ENCODE measurements around the gene FILIP1L.

DNA sequence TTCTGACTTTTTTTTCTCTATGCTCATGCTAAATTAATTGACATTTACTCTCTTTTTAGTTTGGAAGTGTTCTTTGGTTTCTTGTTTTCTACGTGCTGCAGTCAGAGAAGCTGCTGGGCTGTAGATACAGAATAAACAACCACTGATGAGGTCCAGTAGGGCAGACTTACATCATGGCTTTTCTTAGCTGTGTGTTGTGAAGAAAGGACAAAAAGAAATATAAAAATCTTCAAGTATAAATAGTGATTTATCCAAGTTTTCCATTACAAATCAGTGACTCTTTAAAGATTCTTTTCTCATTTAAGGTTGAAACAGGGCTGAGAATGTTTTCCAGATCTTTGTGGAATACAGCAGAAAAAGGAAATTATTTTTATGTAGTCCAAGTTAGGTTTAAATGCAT, 174.4 kb downstream of the FILIP1L start:
- TF ChIP-seq, protein P1, sequence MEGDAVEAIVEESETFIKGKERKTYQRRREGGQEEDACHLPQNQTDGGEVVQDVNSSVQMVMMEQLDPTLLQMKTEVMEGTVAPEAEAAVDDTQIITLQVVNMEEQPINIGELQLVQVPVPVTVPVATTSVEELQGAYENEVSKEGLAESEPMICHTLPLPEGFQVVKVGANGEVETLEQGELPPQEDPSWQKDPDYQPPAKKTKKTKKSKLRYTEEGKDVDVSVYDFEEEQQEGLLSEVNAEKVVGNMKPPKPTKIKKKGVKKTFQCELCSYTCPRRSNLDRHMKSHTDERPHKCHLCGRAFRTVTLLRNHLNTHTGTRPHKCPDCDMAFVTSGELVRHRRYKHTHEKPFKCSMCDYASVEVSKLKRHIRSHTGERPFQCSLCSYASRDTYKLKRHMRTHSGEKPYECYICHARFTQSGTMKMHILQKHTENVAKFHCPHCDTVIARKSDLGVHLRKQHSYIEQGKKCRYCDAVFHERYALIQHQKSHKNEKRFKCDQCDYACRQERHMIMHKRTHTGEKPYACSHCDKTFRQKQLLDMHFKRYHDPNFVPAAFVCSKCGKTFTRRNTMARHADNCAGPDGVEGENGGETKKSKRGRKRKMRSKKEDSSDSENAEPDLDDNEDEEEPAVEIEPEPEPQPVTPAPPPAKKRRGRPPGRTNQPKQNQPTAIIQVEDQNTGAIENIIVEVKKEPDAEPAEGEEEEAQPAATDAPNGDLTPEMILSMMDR (conservative IDR thresholded peaks at IDR 0.05), result no peak
- TF ChIP-seq ZFX (IDR thresholded peaks at IDR 0.05), result no peak
